NCI-H146 (cell line): ENCODE measurements around the gene EXOC7.
A peak's percentile ranks its signal among the peaks of the same experiment; 100 is the strongest.

Source experiments
- DNase-seq: peaks from one replicate; lab custom pipeline; 2025; lab: John Stamatoyannopoulos, UW

EXOC7 gene, protein sequence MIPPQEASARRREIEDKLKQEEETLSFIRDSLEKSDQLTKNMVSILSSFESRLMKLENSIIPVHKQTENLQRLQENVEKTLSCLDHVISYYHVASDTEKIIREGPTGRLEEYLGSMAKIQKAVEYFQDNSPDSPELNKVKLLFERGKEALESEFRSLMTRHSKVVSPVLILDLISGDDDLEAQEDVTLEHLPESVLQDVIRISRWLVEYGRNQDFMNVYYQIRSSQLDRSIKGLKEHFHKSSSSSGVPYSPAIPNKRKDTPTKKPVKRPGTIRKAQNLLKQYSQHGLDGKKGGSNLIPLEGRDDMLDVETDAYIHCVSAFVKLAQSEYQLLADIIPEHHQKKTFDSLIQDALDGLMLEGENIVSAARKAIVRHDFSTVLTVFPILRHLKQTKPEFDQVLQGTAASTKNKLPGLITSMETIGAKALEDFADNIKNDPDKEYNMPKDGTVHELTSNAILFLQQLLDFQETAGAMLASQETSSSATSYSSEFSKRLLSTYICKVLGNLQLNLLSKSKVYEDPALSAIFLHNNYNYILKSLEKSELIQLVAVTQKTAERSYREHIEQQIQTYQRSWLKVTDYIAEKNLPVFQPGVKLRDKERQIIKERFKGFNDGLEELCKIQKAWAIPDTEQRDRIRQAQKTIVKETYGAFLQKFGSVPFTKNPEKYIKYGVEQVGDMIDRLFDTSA

GRCh38 chr17:76103274-76104139, at the start of gene EXOC7:
TSS of gene EXOC7 (minus strand) at chr17:76103787. CDS start at chr17:76103692, 95 bp downstream.
- peak; percentile 93 for DNase-seq

DNA sequence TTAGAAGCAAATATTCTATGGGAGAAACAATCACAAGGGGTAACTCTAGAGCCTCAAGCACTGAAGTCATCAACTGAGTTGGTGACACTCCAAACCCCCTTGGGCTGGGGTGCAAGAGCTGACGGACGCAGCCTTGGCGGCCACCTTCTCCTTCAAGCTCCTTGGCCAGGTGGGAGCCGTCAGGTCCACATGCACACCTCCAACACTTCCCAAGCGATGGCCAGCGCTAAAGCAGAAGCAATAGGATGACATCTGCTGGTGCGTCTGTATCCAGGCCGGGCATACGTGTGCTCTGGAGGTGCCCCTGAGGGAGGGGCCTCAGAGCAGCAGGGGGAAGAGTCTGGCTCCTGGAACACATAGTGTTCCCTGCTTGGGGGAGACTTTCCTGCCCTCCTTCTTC, 49.6 kb upstream of the EXOC7 start:
- no peak for DNase-seq

GRCh38 chr17:76152591-76152990, 49.0 kb upstream of the EXOC7 start:
- no peak for DNase-seq

DNA sequence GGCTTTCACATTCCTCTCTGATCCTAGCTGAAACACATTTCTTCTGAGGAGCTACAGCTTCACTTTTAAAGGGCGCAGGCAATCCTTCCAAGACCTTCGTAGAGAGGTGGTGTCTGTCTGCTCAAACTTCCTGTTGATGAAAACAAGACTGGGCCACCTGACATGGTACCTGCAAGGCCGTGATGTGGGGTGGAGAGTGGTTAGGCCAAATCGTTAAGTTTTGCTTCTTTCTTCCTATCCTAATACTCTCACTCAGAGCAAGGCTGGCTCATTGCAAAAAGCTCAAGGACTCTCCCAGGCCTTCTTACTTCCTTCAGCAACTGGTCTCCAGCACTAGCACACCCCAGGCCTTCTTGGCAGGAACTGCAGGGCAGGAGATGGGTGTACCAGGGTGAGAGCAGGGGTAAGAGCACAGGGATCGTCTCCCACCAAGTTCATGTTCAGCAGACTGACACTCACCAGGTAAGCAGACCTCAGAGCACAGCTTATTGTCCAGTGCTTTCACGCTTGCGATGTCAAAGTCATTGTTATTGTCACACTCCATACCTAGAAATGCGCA, 48.4 kb upstream of the EXOC7 start:
- DNase-seq: no peak

GRCh38 chr17:76150712-76151622, 47.4 kb upstream of the EXOC7 start:
- DNase-seq: no peak

GRCh38 chr17:76149214-76149613, 45.6 kb upstream of the EXOC7 start:
- DNase-seq: no peak

DNA sequence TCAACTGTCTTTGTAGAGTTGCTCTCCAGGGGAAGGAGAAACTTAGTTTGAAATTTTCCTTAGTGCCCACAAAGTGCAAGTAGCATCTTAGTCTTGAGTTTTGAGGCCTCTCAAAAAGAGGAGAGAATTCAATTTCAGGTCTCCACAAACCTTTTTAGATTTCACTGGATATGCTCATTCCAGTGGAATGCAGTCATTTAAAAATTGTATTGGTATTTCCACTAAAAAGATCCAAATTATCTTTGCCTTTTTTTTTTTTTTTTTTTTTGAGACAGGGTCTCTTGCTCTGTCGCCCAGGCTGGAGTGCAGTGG, 44.4 kb upstream of the EXOC7 start:
- no peak for DNase-seq

DNA sequence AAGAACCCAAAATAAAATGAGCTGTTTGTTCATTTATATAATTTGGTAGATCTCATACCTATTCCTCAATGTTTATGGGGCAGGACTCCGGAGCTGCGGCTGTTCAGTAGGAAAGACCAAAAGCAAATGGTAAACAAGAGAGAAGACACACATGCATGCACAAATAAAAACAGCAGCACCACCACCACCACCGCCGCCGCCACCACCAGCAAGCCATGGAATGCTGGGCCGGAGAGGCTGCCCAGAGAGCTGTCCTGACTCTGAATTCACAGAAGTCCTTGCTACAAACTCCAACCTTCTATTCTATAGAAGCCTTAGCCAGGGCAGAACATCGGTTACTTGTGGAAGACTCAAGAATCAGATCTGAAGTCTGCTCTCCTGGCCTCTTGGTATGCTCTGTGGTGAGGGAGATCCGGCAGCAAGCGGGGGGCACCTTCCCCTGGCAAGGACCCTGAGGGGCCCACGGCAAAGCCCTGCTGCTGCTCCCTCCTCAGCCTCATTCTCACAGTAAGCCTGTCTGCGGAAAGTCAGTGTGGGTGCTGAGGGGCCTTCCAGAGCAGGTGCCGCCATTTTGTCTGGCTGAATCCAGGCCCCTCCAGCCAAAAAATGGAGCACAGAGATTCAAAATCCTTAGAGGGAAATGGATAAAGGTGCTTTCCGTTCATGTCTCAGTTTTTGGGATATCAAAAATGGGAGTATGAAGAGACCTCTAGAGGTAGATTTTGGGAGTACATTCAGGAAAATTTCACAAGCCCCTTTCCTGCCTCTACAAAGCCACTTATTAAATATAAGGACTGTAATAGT, 43.8 kb upstream of the EXOC7 start:
- DNase-seq: peak; percentile 20

DNA sequence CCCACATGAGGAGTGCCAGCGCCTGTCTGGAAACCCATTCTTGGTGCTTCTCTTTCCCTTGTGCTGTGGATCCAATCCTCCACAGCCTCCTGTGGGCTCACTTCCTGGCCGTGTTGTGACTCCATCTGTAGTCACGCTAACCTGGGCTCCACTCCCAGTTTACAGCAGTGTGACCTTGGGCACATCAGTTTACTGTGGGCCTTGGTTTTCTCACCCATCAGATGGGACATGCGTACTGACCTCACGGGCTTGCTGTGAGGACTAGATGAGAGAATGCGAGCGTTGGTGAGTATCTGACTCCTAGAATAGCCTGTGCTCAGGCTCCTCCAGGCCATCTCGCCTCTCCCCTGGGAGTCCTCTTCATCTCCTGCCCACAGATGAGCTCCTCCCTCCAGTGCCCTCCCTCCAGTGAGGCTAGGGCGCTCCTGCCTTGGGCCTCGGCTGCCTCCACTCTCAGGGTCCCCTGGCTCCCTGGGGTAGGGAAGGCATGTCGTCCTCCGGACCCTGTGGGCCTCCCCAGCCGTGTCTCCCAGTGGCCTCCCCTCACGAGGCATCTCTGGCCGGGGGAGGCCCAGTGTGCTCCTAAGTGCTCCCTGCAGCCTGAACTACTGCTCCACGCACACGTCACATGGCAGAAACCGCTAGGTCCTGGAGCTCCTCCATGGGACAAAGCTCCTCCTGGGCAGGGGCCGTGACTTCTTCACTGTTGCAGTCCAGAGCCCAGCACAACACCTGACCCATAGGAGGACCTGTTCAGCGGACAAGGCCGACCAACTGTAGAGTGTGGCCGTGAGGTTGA, 42.7 kb upstream of the EXOC7 start:
- DNase-seq: no peak

DNA sequence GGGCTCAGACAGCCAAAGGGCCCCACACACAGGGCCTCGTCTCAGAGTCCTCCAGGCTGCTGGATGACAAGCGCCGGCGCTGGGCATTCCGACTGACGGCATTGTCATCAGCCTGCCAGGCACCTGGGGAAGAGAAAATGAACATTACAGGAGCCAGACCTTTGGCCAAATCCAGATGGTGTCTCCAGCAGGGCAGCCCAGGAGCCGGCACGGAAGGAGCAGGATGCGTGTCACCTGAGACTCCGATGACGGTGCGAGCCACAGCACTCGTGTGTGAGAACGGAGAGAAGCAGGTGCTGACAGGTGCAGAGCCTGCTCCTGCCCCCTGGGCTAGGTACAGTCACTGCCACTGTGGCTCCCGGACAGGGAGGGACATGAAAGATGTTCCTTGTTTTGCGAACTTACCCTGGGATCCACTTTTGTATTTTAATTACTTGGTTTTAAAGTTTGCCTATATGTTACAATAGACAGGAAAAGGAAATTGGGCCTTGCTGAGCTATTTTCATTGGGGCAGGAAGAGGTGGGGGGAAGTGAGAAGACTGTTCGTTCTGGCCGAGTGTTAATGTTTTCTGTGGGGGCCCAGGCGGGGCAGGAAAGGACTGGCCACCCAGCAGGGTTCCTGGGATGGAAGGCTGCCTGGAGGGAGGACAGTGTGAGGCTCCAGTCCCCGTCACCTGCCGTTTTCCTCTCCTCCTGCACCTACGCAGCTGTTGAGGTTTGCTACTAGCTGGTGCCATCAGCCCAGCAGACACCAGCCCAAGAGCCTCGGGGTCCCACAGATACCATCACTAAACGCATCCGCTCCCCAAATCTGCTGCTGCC, 41.9 kb upstream of the EXOC7 start:
- DNase-seq: peak; percentile 85

- no peak for DNase-seq
Observed at GRCh38 chr17:76142585-76143041, 39.0 kb upstream of the EXOC7 start.

GRCh38 chr17:76142039-76142584, 38.5 kb upstream of the EXOC7 start:
- no peak for DNase-seq

DNA sequence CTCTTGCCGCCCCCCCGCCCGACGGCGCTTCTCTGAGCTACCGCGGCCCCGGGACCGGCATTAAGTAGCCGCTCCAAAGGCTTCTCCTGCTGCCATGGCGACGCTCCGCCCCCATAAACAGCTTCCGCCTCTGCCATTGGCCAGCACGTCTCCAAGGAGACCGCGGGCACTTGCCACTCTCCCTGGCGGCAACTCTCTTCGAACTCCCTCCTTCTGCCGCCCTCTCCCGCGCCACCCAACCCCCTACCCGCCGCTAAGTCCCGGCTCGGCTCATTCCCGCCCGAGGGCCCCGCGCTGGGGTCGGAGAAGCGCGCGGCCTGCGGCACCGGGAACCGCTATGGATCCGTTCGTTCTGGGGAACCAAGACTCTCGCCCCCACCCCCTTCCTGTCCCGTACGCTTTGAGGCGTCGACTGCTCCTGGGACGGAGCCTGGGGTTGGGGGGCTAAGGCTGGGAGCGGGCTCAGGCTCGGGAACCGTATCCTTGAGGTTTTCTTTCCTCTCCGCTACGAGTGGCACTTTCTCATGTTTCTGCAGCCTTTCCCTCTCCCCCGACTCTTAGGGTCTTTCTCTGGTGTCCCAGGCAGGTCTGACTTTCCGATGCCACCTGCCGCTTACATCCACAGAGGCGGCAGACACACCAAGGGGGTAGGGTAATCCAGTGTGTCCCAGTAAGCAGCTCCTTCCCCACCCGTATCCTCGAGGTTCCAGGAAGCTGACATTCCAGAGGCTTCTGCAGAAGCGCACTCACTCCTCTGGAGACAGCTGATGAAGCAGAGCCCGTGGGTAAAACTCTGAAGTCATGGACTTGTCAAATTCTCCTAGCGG, 37.8 kb upstream of the EXOC7 start, which contains the start of gene FOXJ1:
TSS of gene FOXJ1 (minus strand) at position 34 of the 827 bp plus-strand sequence. CDS start 850 bp downstream, outside the sequence.
- peak; percentile 95 for DNase-seq

DNA sequence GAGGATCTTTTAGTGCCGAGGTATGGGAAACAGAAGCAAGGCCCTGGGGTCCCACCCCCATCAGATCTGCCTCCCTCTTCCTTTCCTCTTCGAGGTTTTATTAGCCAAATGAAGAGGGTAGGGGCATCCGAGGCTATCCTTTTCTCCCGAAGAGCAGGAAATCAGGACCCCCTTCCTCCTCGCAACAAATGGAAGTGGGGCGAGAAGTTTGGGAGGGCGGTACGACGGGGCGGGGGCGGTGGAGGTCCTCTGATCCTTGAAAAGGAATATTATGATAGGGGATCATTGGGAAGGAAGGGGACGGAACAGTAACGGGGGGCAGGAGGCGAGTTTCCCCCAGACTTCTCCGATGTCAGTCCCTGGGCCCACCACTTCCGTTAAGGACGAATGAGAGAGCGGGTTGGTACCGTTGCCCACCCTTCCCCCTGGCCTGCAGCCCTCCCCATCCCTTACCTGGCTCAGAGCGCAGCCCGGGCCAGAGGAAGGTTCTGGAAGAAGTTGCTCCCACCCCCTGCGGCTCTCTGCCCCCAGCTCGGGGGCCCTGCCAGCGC, 37.1 kb upstream of the EXOC7 start:
- no peak for DNase-seq

DNA sequence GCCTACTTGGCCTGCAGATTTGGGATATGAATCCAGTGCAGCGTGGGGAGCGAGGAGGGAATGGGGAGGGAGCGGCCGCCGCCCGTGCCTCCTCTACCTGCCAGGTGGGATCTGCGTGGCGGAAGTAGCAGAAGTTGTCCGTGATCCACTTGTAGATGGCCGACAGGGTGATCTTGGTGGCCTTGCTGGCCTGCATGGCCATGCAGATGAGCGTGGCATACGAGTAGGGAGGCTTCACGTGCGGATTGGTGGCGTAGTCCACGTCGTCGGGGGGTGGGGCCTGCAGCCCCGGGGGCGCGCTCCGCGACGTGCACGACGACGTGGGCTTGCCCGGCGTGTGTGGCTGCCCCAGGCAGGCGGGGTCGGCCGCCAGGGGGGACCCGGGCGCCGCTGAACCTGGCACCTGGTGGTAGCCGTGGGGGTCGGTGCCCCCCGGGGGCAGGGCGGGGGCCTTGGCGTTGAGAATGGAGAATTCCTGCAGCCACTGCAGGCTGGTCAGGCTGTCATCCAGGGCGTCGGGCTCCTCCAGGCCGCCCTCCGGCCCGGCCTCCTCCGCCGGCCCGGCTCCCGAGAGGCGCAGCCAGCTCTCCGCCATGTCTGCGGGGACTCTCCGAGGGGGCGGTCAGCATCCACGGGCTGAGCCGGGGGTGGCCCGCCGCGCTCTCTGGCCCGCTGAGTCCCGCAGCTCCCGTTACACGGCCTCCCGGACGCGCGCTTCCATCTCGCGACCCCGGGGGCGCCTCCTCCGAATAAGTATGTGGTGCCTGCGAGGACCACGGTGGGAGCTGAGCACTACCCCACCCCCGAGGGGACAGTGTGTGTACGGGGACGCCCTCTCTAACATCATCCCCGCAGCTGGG, 36.4 kb upstream of the EXOC7 start:
- peak; percentile 69 for DNase-seq
